ENCODE data around the gene MUCL1.

Gene MUCL1

GRCh38 chr12:54861927-54862326, 7.6 kb downstream of the MUCL1 start:
- ATAC-seq (ENCODE audit: low read depth) (no peak), DNase-seq (ENCODE audit: low spot score) (no peak)
- H3K27me3 ChIP-seq (ENCODE audit: insufficient read depth, poor library complexity, severe bottlenecking) = no peaks in the 10 kb centered on the region
- no peaks in the 10 kb centered on the region for H3K36me3 ChIP-seq (ENCODE audit: low read depth)
- H3K9me3 ChIP-seq (ENCODE audit: severe bottlenecking) = no peaks in the 10 kb centered on the region
- H3K4me1 ChIP-seq (ENCODE audit: insufficient read depth, poor library complexity, severe bottlenecking) = no peaks in the 10 kb centered on the region
- no peak overlapping the region for H3K4me3 ChIP-seq (ENCODE audit: severe bottlenecking)
- TF ChIP-seq CTCF (IDR thresholded peaks at IDR 0.05; ENCODE audit: poor library complexity, severe bottlenecking) = no peak
- no peak overlapping the region for H3K27ac ChIP-seq (ENCODE audit: poor library complexity, severe bottlenecking)

- no peaks in the 10 kb centered on the region for H3K27me3 ChIP-seq (ENCODE audit: insufficient read depth, poor library complexity, severe bottlenecking)
- H3K4me1 ChIP-seq (ENCODE audit: insufficient read depth, poor library complexity, severe bottlenecking) = no peaks in the 10 kb centered on the region
- TF ChIP-seq CTCF (IDR thresholded peaks at IDR 0.05; ENCODE audit: poor library complexity, severe bottlenecking) = no peak
- no peaks in the 10 kb centered on the region for H3K9me3 ChIP-seq (ENCODE audit: severe bottlenecking)
- no peak overlapping the region for H3K4me3 ChIP-seq (ENCODE audit: severe bottlenecking)
- no peak for DNase-seq (ENCODE audit: low spot score)
- ATAC-seq (ENCODE audit: low read depth) = no peak
- no peaks in the 10 kb centered on the region for H3K36me3 ChIP-seq (ENCODE audit: low read depth)
- H3K27ac ChIP-seq (ENCODE audit: poor library complexity, severe bottlenecking) = no peak overlapping the region
Observed at GRCh38 chr12:54863948-54864618, 9.8 kb downstream of the MUCL1 start.

GRCh38 chr12:54865683-54866324, 11.5 kb downstream of the MUCL1 start:
- Histone ChIP-seq H3K27me3 (ENCODE audit: insufficient read depth, poor library complexity, severe bottlenecking) (no peaks in the 10 kb centered on the region), H3K4me3 (ENCODE audit: severe bottlenecking) (no peak overlapping the region), H3K9me3 (ENCODE audit: severe bottlenecking) (no peaks in the 10 kb centered on the region), H3K4me1 (ENCODE audit: insufficient read depth, poor library complexity, severe bottlenecking) (peaks cover 3% of the 10 kb centered on the region), H3K36me3 (ENCODE audit: low read depth) (no peaks in the 10 kb centered on the region), H3K27ac (ENCODE audit: poor library complexity, severe bottlenecking) (no peak overlapping the region)
- no peak for ATAC-seq (ENCODE audit: low read depth)
- no peak for DNase-seq (ENCODE audit: low spot score)
- TF ChIP-seq CTCF (IDR thresholded peaks at IDR 0.05; ENCODE audit: poor library complexity, severe bottlenecking) = no peak

GRCh38 chr12:54868690-54869089, 14.4 kb downstream of the MUCL1 start:
- Histone ChIP-seq H3K36me3 (ENCODE audit: low read depth) (no peaks in the 10 kb centered on the region), H3K27me3 (ENCODE audit: insufficient read depth, poor library complexity, severe bottlenecking) (no peaks in the 10 kb centered on the region), H3K27ac (ENCODE audit: poor library complexity, severe bottlenecking) (no peak overlapping the region), H3K4me3 (ENCODE audit: severe bottlenecking) (no peak overlapping the region), H3K4me1 (ENCODE audit: insufficient read depth, poor library complexity, severe bottlenecking) (peaks cover 7% of the 10 kb centered on the region), H3K9me3 (ENCODE audit: severe bottlenecking) (no peaks in the 10 kb centered on the region)
- no peak for TF ChIP-seq CTCF (IDR thresholded peaks at IDR 0.05; ENCODE audit: poor library complexity, severe bottlenecking)
- ATAC-seq (ENCODE audit: low read depth) (no peak), DNase-seq (ENCODE audit: low spot score) (no peak)

- no peak for DNase-seq (ENCODE audit: low spot score)
- Histone ChIP-seq H3K27ac (ENCODE audit: poor library complexity, severe bottlenecking) (no peak overlapping the region), H3K4me1 (ENCODE audit: insufficient read depth, poor library complexity, severe bottlenecking) (peaks cover 7% of the 10 kb centered on the region), H3K36me3 (ENCODE audit: low read depth) (no peaks in the 10 kb centered on the region), H3K4me3 (ENCODE audit: severe bottlenecking) (no peak overlapping the region), H3K27me3 (ENCODE audit: insufficient read depth, poor library complexity, severe bottlenecking) (no peaks in the 10 kb centered on the region), H3K9me3 (ENCODE audit: severe bottlenecking) (no peaks in the 10 kb centered on the region)
- ATAC-seq (ENCODE audit: low read depth) = no peak
- TF ChIP-seq CTCF (IDR thresholded peaks at IDR 0.05; ENCODE audit: poor library complexity, severe bottlenecking) = no peak
Observed at GRCh38 chr12:54870048-54870447, 15.7 kb downstream of the MUCL1 start.
